Mucosa of gallbladder (tissue), 1 donor: Measurements from ENCODE around the gene PSENEN. TPM values are rescaled to one million over a fixed set of nuclear protein-coding genes. Genes with fewer than 3 reads are reported as not detected.
A peak's percentile ranks its signal among the peaks of the same experiment; 100 is the strongest.

Experiments
- DNase-seq: peaks from one replicate; pipeline ENCODE4 v3.0.0-alpha.2; 2020; ENCODE audit warnings: low spot score
- total RNA-seq: library from RNA; stranded (reverse); gene quantifications from one replicate; pipeline ENCODE4 v1.2.1, GENCODE V29; 2021
- donor health status: DM: no; HTN: no; CAD: no.

The PSENEN gene
- total RNA-seq, 1 donor from 2014 or later, result 67.9 TPM

- no peak for DNase-seq
These were observed 4.7 kb downstream of the PSENEN start for GRCh38 chr19:35750167-35750566.

GRCh38 chr19:35751839-35752745 lies 6.6 kb downstream of the PSENEN start:
- DNase-seq, result no peak

GRCh38 chr19:35752746-35753350 lies 7.4 kb downstream of the PSENEN start:
- no peak for DNase-seq

- DNase-seq, result no peak
These were observed 8.4 kb downstream of the PSENEN start for GRCh38 chr19:35753634-35754369.

GRCh38 chr19:35754370-35755130 lies 9.1 kb downstream of the PSENEN start:
- no peak for DNase-seq

GRCh38 chr19:35755131-35755549 lies 9.7 kb downstream of the PSENEN start:
- no peak for DNase-seq

GRCh38 chr19:35755550-35756376 lies 10.3 kb downstream of the PSENEN start:
- peak; percentile 83 for DNase-seq

- peak; percentile 65 for DNase-seq
These were observed 11.2 kb downstream of the PSENEN start, which contains the start of gene HSPB6 for GRCh38 chr19:35756377-35757230. Gene HSPB6 (minus strand): TSS chr19:35757029. CDS start chr19:35757008, 21 bp downstream.

- DNase-seq, result peak; percentile 91
These were observed 11.8 kb downstream of the PSENEN start for GRCh38 chr19:35757231-35757748.

GRCh38 chr19:35757749-35758608 lies 12.5 kb downstream of the PSENEN start, which contains the start of gene PROSER3:
Gene PROSER3 (plus strand): TSS chr19:35758176. CDS start chr19:35758216, 40 bp downstream.
- peak; percentile 99 for DNase-seq

- DNase-seq, result no peak
These were observed 14.2 kb downstream of the PSENEN start for GRCh38 chr19:35759697-35760096.

GRCh38 chr19:35760711-35761349 lies 15.4 kb downstream of the PSENEN start:
- no peak for DNase-seq

GRCh38 chr19:35764432-35765315 lies 19.2 kb downstream of the PSENEN start:
- DNase-seq, result no peak

GRCh38 chr19:35766571-35767104 lies 21.2 kb downstream of the PSENEN start:
- no peak for DNase-seq

GRCh38 chr19:35767288-35768081 lies 22.0 kb downstream of the PSENEN start:
- DNase-seq, result no peak

GRCh38 chr19:35768082-35768421 lies 22.6 kb downstream of the PSENEN start:
- no peak for DNase-seq
